Esophagus muscularis mucosa (tissue), 2 donors: ENCODE results near the gene ASB10.

Source experiments
- EP300 ChIP-seq: sonication (generic); formaldehyde crosslinking; IDR thresholded peaks from one replicate; pipeline ENCODE4 v1.6.1; 2017; ENCODE audit warnings: antibody characterized with exemption
- POLR2A ChIP-seq: fragments of 450-650 bp; IDR thresholded peaks from one replicate; pipeline ENCODE4 v1.6.1; 2017; ENCODE audit warnings: antibody characterized with exemption, moderate library complexity, mild to moderate bottlenecking, low read depth

DNA sequence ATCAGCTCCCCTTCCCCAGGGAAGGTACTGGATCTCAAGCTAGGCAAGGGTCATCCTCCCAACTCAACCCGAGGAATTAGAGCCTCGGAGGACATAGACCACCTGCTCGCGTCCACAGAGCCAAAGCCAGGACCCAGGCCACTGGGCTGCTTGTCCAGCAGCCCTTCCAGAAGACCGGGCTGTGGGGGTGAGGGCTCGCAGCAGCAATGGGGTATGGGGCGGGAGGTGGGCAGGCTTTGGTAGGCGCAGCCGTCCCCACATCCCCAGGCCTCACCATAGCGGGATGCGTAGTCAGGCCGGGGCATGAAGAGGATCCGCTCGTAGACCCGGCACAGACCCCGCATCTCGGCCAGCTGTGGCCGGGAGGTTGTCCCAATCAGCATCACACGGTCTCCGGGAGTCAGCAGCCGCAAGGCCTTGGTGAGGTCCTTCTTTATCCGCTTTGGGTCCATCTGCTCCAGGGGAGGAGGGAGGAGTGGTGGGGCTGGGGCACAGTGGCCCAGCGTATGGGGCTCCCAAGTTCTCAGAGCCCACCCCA is 5.0 kb upstream of the ASB10 start:
- no peak for TF ChIP-seq POLR2A
- TF ChIP-seq EP300: no peak
